Epithelial cell of prostate (primary cell): Measurements from ENCODE around the gene ZBTB16.

ENCODE experiments used
- DNase-seq: peaks from one replicate; pipeline ENCODE4 v3.0.0-alpha.2; 2011; ENCODE audit warnings: low read depth, low spot score
- H3K27ac ChIP-seq: fragments of 450-650 bp; 2 replicates; pipeline ENCODE4 v1.5.1; 2017; ENCODE audit warnings: mild to moderate bottlenecking

ZBTB16 gene

GRCh38 chr11:114285599-114285998 is 226.1 kb downstream of the ZBTB16 start:
- no peak for DNase-seq
- no peak overlapping the region for H3K27ac ChIP-seq

- DNase-seq = no peak
- no peak overlapping the region for H3K27ac ChIP-seq
Observed at GRCh38 chr11:114286229-114286628, 226.7 kb downstream of the ZBTB16 start.

- DNase-seq = no peak
- H3K27ac ChIP-seq = no peak overlapping the region
Observed at GRCh38 chr11:114287154-114287553, 227.6 kb downstream of the ZBTB16 start.

- DNase-seq = no peak
Observed at GRCh38 chr11:114288136-114288535, 228.6 kb downstream of the ZBTB16 start.

GRCh38 chr11:114289779-114290178 is 230.3 kb downstream of the ZBTB16 start:
- no peak for DNase-seq
- H3K27ac ChIP-seq = no peak overlapping the region

More at GRCh38 chr11:114288136-114288535, 228.6 kb downstream of the ZBTB16 start:
- H3K27ac ChIP-seq = no peak overlapping the region

- DNase-seq = no peak
- no peak overlapping the region for H3K27ac ChIP-seq
Observed at GRCh38 chr11:114290503-114291235, 231.2 kb downstream of the ZBTB16 start.

GRCh38 chr11:114291381-114291780 is 231.9 kb downstream of the ZBTB16 start:
- no peak for DNase-seq
- H3K27ac ChIP-seq = no peak overlapping the region

- DNase-seq = no peak
Observed at GRCh38 chr11:114291842-114292680, 232.6 kb downstream of the ZBTB16 start.

GRCh38 chr11:114293201-114293711 is 233.7 kb downstream of the ZBTB16 start:
- no peak overlapping the region for H3K27ac ChIP-seq
- no peak for DNase-seq

More at GRCh38 chr11:114291842-114292680, 232.6 kb downstream of the ZBTB16 start:
- H3K27ac ChIP-seq = no peak overlapping the region

GRCh38 chr11:114295676-114296604 is 236.4 kb downstream of the ZBTB16 start, which contains the start of gene NNMT:
Gene NNMT (plus strand): TSS chr11:114296399. CDS start chr11:114296557, 158 bp downstream.
- H3K27ac ChIP-seq = peak within 1 kb of the TSS; percentile 81
- no peak for DNase-seq

- H3K27ac ChIP-seq = peak overlapping the region; percentile 81
- DNase-seq = no peak
Observed at GRCh38 chr11:114296605-114297372, 237.3 kb downstream of the ZBTB16 start.

GRCh38 chr11:114297806-114298709 is 238.5 kb downstream of the ZBTB16 start:
- no peak for DNase-seq
- H3K27ac ChIP-seq = no peak overlapping the region

- no peak for DNase-seq
- H3K27ac ChIP-seq = no peak overlapping the region
Observed at GRCh38 chr11:114298710-114299109, 239.2 kb downstream of the ZBTB16 start.
